NCI-H2227 (cell line): Measurements from ENCODE around the gene ACHE.

Source experiments
- DNase-seq: peaks from one replicate; lab custom pipeline; 2025; ENCODE audit not compliant: unreplicated experiment; lab: John Stamatoyannopoulos, UW

Gene ACHE

GRCh38 chr7:100896732-100897608 is 1.3 kb upstream of the ACHE start:
- peak; percentile 72 for DNase-seq

DNA sequence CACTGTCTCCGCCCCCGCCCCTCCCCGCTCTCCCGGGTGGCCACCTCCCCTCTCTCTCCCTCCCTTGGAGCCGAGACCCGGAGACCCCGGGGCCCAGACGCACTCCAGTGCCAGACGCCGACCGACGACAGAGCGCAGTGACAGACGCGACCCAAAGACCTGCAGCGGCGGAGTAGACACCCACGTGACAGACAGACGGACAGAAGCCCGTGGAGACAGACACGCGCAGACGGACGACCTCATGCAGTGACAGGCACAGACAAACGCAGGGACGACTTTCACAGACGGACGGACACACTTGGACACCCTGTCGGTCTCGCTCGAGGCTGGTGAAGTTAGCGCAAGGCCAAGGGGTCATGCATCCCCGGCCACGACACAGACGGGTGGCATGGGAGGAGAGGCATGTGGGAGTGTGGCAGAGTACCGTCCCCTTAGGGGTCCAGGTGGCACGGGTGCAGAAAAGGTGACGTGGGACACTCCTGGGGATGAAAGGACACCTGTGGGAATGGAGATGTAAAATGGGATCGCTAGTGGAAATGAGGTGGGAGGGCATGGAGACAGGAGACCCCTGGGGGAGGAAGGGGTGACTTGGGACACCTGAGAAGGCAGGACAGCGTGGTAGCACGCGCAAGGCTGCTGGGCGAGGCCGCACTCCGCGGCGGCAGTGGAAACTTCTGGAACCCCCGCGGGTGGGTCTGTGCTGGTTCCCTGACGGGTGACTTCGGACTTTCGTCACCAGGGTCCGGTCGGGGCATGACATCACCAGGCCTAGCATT is 456 bp upstream of the ACHE start:
- peak; percentile 77 for DNase-seq

DNA sequence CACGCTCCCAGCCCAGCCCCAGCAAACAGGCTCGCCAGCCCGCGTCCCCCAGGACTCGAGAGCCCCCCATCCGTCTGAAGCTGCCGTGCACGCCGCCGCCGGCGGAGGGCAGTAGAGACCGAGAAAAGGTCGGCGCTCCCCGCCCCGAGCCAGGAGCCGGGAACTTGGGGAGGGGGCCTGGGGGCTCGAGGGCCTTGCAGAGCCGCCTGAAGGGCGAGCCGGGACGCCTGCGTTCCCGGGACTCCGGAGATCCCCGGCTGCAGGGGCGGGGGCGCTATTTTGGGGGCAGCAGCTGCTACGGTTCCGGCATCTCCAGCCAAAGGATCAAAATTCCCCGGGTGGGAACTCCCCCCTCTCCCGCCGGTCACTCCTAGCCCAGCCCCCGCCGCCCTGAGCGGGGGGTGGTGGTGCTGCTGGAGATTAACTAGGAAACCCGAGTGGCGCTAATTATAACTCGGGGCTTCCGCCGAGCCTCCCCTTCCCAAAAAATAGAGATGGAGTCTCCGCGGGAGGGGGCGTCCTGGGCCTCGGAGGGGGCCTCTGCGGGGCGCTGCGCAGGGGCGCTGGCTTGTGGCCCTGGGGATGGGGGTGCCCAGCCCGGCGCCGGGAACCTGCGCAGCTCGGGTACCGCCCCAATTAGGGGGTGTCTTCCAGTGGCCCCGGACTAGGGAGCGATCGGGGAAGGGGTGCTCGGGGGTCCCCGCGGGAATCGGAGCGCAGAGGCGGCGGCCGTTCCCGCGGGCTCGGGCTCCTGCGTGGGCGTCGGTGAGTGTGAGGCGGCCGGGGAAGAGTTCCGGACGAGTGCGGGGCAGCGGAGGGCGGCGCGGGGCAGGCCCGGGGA is 608 bp downstream of the ACHE start:
- DNase-seq = peak; percentile 86

- DNase-seq = peak; percentile 56
Observed at GRCh38 chr7:100893910-100894721, 1.6 kb downstream of the ACHE start.

GRCh38 chr7:100893318-100893895 is 2.3 kb downstream of the ACHE start:
- DNase-seq = no peak

DNA sequence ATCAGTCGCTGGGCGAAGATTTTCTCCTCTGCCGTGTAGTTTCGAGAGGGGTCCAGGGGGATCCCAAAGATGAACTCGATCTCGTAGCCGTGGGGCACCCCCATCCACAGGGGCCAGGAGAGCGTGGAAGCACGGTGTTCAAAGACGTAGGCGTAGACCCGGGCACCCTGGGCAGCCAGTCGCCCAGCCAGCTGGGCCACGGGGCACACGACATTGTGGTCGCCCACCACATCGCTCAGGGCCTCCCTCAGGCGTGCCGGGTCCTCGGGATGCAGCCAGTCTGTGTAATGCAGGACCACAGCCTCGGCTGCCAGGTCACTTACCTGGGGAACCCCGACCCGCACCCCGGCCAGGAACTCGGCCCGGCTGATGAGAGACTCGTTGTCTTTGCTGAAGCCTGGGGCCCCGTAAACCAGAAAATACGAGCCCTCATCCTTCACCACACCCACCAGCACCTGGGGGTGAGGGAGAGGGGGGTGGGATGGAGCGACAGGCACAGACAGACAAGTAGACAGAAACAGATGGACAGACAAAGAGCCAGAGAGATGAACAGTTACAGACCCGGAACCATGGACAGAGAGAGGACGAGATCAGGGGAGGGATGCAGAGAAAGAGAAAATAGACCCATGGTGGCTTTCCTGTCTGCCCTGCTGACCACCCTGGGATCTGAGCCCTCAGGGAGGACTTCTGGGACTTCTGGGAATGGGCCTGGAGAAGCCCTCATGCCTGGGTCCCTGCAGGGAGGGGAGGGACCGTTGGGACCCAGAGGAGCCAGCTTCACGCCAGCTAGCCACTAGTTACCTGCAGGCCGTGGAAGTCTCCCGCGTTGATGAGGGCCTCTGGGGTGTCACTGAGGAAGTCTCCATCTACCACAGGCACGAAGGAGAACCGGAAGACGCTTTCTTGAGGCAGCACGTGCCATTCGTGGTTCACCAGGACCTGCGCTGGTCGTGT is 3.0 kb downstream of the ACHE start:
- DNase-seq = no peak

GRCh38 chr7:100891568-100892247 is 4.0 kb downstream of the ACHE start:
- no peak for DNase-seq

GRCh38 chr7:100890653-100891567 is 4.8 kb downstream of the ACHE start:
- peak; percentile 71 for DNase-seq

- DNase-seq = no peak
Observed at GRCh38 chr7:100888988-100889750, 6.5 kb downstream of the ACHE start, which contains the start of gene UFSP1. UFSP1 (minus strand) TSS chr7:100889715; CDS start chr7:100889271, 444 bp downstream.

DNA sequence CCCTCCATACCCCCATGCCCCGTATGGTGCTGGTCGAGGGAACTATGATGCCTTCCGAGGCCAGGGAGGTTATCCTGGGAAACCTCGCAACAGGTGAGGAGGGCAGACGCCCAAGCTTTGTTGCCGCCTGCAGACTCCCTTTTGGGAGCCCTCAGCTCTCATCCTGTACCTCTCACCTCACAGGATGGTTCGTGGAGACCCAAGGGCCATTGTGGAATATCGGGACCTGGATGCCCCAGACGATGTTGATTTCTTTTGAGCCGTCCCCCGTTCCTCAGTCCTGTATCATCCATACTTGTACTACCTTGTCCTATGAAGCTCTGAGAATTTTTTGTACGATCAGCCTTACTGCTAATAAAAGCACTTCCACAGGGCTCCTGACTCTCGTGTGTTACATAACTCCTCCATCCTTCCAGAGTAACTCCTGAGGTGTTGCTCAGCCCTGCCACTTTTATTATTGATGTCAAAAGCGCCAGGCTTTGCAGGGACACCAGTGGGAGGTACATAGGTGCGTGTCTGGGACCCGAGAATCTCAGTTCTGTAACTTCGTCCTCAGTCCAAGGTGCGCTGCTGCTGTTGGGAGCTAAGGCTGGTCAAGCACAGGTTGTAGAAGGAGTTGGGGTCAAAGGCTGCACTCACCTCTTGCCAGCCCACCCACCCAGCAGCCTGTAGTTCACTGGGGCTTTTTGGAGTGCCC is 7.2 kb downstream of the ACHE start:
- no peak for DNase-seq

GRCh38 chr7:100887516-100888290 is 8.0 kb downstream of the ACHE start:
- no peak for DNase-seq

- DNase-seq = no peak
Observed at GRCh38 chr7:100886936-100887515, 8.7 kb downstream of the ACHE start.

- DNase-seq = no peak
Observed at GRCh38 chr7:100886142-100886935, 9.3 kb downstream of the ACHE start.
